Mucosa of descending colon (tissue), 3 donors: ENCODE data around the gene IQCB1. TPM values are rescaled to one million over a fixed set of nuclear protein-coding genes. Genes with fewer than 3 reads are reported as not detected.

Source experiments
- ATAC-seq: fragments of 200-7000 bp; cut with Tn5 transposase; one replicate; pipeline ENCODE4 v1.9.1; 2020; ENCODE audit warnings: mild to moderate bottlenecking, moderate library complexity
- DNase-seq, 3 donors: peaks; one replicate each; pipeline ENCODE4 v3.0.0-alpha.2; 2020
- H3K36me3 ChIP-seq: fragments of 200-600 bp; one replicate; pipeline ENCODE4 v1.8.0; 2021; ENCODE audit warnings: low read depth, mild to moderate bottlenecking
- H3K4me1 ChIP-seq: fragments of 200-600 bp; one replicate; pipeline ENCODE4 v1.8.0; 2021; ENCODE audit warnings: low read depth, mild to moderate bottlenecking
- H3K4me3 ChIP-seq: fragments of 200-600 bp; one replicate; pipeline ENCODE4 v1.8.0; 2021; ENCODE audit warnings: mild to moderate bottlenecking
- H3K9me3 ChIP-seq: fragments of 200-600 bp; one replicate; pipeline ENCODE4 v1.8.0; 2021; ENCODE audit warnings: mild to moderate bottlenecking
- intact Hi-C, 2 donors: fragments of 100-400 bp; cut with DNase I in 1 of 2; cut with micrococcal nuclease in 1 of 2; formaldehyde crosslinking; loops; one replicate each; pipeline versions ENCODE4 v1.11.0 to v1.11.1; 2022; cut with DNase I, micrococcal nuclease
- total RNA-seq, 3 donors: library from RNA; stranded (reverse); fragmentation: NEBNext Ultra II Directional in 2 of 3; extraction: Animal tissue kit (Norgen Biotek cat#: 25700) in 2 of 3; gene quantifications; one replicate each; pipeline versions ENCODE4 v1.2.1 to v1.2.4, GENCODE V29; 2021 to 2023
- TF ChIP-seq, protein P1 (sequence below): fragments of 200-600 bp; IDR thresholded peaks from one replicate; pipeline ENCODE4 v1.8.0; 2022; ENCODE audit warnings: antibody characterized with exemption, mild to moderate bottlenecking
- donor health status: DM: no; HTN: no; CAD: no; lungs with moderate emphysema.
- donor health status: DM: no; HTN: no; CAD: no.
- donor health status: DM: no; HTN: yes; CAD: no.

Gene IQCB1
- total RNA-seq, 3 donors from 2014 or later = 14.5 to 25.1 (median 22.2) TPM

DNA sequence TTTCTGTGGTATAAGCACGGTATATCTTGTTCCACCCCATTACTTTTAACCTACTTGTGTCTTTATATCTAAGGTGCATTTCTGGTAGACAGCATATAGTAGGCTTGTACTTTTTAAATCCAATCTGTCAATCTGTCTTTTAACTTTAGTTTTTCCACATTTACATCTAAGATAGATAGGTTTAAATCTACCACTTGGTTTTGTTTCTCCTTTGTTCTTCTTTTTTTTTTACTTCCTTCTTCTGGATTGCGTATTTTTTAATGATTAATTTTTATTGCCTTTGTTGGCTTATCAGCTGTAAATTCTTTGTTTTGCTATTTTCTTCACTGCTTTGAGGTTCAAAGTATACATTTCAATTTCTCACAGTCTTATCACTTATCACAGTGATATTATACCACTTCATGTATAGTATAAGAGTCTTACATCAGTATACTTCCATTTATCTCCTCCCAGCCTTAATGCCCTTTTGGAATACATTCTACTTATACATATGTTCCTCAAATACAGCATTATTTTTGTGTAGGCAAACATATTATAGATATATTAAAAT lies 31.0 kb downstream of the IQCB1 start:
- Histone ChIP-seq H3K4me3 (no peak overlapping the region), H3K9me3 (no peaks in the 10 kb centered on the region), H3K4me1 (peaks cover 3% of the 10 kb centered on the region), H3K36me3 (no peaks in the 10 kb centered on the region)
- peak; percentile 87 for ATAC-seq
- TF ChIP-seq, protein P1, sequence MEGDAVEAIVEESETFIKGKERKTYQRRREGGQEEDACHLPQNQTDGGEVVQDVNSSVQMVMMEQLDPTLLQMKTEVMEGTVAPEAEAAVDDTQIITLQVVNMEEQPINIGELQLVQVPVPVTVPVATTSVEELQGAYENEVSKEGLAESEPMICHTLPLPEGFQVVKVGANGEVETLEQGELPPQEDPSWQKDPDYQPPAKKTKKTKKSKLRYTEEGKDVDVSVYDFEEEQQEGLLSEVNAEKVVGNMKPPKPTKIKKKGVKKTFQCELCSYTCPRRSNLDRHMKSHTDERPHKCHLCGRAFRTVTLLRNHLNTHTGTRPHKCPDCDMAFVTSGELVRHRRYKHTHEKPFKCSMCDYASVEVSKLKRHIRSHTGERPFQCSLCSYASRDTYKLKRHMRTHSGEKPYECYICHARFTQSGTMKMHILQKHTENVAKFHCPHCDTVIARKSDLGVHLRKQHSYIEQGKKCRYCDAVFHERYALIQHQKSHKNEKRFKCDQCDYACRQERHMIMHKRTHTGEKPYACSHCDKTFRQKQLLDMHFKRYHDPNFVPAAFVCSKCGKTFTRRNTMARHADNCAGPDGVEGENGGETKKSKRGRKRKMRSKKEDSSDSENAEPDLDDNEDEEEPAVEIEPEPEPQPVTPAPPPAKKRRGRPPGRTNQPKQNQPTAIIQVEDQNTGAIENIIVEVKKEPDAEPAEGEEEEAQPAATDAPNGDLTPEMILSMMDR = no peak
- DNase-seq = no peak
- intact Hi-C loops = no loop called here

DNA sequence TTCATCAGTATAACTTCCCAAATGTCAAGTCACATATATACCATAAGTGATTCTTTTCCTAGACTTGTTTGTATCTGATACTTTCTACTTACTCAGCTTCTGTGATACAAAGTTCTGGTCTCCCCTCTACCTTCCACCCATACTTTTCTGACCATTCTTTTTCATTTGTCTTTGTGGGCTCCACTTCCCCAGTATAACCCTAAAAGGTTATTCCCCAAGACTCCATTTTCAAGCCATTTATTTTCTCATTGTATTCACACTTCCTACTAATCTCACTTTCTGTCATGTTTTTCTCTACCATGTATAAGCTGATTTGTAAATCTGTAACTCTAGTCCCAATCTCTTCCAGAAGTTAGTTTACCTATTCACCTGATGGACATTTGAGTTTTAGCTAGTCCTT lies 34.0 kb downstream of the IQCB1 start:
- no peak for ATAC-seq
- intact Hi-C loops = no loop called here
- TF ChIP-seq, protein P1 = no peak
- Histone ChIP-seq H3K36me3 (no peaks in the 10 kb centered on the region), H3K4me1 (peaks cover 3% of the 10 kb centered on the region), H3K9me3 (no peaks in the 10 kb centered on the region), H3K4me3 (no peak overlapping the region)
- no peak for DNase-seq

DNA sequence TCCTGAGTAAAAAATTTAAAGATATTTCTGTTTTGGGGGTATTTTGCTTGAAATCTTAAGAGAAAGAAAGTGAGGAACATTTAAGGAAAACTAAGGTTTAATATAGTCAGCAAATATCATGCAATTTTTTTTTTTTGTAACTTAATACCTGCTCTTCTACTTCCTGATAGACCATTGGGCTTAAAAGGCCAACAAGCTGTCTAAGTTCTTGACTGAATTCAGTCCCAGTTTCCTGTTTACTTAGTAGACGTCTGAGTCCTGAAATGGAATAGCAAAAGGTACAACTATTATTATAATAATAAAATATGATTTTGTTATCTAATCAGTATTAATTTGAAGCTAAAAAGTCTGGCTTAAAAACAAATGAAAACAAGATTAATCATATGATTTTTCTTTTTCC lies 37.9 kb downstream of the IQCB1 start:
- DNase-seq = no peak
- no peak for ATAC-seq
- TF ChIP-seq, protein P1 = no peak
- Histone ChIP-seq H3K36me3 (no peaks in the 10 kb centered on the region), H3K4me3 (no peak overlapping the region), H3K9me3 (no peaks in the 10 kb centered on the region), H3K4me1 (no peaks in the 10 kb centered on the region)
- intact Hi-C loops = no loop called here

DNA sequence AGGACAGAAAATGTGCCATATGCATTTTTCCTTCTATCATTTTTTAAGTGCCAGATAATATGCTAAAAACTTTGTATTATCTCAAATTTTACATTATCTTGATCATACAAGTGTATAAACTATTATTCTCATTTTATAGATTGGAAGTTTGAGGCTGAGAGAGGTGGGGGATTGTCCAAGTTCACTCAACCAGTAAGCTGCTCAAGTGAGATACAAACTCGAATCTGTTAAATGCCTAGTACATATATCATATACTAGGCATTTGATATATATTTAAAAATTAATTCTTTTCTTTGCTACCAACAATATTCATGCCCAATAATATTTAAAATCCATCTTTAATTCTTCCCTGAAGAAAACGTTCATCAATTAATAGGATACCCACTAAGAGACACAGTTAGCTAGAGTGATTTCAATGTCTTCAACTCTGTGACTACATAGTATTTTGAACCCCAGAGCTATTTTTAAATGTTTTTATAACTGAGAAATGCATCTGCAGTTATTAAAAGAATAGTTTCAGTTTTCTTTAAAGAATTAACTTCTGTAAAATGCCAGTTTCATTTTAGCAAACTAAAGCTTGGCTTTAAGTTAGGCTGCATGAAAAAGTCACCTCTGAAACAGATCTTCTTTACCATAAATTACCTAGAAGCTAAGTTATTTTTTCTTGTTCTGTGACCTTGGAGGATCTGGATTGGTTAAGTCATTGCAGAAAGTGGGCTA lies 40.4 kb downstream of the IQCB1 start:
- ATAC-seq = no peak
- TF ChIP-seq, protein P1 = no peak
- no peaks in the 10 kb centered on the region for H3K36me3 ChIP-seq
- no peaks in the 10 kb centered on the region for H3K9me3 ChIP-seq
- DNase-seq = no peak
- no peaks in the 10 kb centered on the region for H3K4me1 ChIP-seq
- intact Hi-C loops = no loop called here
- H3K4me3 ChIP-seq = no peak overlapping the region

DNA sequence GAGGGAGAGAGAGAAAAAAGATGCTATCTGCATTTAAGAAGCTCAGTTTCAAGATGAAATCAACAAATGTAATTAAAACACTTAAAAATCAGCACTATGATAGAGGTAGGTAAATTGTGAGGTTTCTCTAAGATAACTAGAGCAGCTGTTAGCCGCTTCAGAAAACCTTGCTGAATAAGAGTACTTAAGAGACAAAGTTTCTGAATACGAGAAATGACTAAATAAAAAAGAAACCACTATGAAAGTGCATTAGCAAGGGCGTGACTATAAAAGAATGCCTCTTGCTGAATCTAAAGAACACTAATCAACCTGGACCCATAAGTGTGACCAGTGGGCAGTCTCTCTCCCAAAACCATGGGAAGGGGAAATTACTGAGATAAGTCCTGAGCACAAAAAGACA lies 41.8 kb downstream of the IQCB1 start:
- DNase-seq = no peak
- no peak overlapping the region for H3K4me3 ChIP-seq
- intact Hi-C loops = no loop called here
- no peaks in the 10 kb centered on the region for H3K9me3 ChIP-seq
- no peaks in the 10 kb centered on the region for H3K36me3 ChIP-seq
- ATAC-seq = no peak
- TF ChIP-seq, protein P1 = no peak
- no peaks in the 10 kb centered on the region for H3K4me1 ChIP-seq
